Inferior parietal cortex (tissue), 1 donor: ENCODE data around the gene NDST4.

Experiments used
- DNase-seq: peaks from one replicate; pipeline ENCODE4 v3.0.0-alpha.2; 2016; ENCODE audit errors: extremely low spot score

NDST4 gene

DNA sequence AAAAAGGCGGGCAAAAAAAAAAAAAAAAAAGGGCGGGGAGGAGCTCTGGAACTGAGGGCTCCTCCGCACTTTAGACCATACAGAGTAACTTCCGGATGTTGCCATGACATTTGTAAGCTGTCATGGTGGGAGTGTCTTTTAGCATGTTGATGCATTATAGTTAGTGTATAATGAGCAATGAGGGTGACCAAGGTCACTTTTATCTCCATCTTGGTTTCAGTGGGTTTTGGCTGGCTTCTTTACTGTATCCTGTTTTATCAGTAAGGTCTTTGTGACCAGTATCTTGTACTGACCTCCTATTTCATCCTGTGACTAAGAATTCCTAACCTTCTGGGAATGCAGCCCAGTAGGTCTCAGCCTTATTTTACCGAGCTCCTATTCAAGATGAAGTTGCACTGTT, 321.4 kb downstream of the NDST4 start:
- DNase-seq, result no peak

DNA sequence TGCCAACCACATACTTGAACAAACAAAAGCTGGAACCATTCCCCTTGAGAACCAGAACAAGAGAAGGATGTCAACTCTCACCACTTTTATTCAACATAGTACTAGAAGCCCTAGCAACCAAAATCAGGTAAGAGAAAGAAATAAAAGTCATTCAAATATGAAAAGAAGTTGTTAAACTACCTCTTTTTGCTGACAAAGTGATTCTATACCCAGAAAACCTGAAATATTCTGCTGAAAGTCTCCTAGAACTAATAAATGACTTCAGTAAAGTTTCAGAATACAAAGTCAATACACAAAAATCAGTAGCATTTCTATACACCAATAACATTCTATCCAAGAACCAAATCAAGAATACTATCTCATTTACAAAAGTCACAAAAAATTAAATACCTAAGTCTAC, 327.9 kb downstream of the NDST4 start:
- DNase-seq, result no peak

DNA sequence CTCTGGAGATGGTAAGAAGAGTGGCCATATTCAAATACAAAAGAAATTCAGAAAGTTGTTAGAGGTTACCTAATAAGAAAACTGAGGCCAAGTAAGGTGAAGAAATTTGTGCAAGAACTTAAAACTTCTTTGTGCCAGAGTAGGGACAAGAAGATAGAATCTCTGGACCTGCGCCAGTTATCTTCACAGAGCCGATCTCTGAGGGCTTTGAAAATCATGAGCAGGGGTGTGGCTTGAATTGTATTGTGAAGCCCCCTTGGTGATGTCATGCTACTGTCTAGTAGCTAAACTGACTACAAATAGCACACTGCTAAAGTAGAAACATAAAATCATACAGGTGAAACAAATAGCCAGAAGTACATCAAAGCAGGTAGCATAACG, 330.2 kb downstream of the NDST4 start:
- DNase-seq, result no peak

DNA sequence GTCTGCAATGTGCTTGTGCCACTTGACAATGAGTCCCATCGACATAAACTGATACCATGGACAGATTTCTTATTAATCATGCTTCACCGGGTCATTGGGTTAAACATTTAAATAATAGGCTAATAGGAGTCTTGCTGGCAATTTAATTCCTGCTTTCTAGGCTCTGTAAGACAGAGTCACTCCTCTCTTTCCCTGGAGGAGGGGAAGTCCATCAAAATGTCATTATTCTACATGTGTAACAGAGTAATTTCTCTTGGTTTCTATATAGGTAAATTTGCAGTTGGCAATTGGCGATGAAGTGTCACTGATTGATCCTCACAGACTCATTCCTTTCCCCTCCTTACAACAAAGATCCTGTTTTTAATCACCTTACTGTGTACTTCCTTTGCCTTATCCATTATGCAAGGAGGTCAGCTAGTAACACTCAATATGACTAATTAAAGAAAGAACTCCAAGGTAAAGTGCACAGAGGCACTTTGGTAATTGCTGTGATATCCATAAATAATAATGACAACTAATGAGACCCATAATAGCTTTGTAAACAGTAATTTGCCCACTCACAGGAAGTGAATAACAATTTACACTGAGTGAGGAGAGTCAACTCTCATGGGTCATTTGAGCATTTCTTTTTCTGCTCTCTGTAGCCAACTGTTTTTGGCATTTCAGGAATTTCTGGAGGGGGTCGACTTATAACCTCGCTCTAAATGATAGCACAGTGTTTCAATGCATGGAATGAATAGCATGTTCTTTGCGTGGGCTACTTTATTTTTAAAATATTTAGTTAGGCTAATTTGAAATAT, 330.8 kb downstream of the NDST4 start:
- DNase-seq, result no peak

DNA sequence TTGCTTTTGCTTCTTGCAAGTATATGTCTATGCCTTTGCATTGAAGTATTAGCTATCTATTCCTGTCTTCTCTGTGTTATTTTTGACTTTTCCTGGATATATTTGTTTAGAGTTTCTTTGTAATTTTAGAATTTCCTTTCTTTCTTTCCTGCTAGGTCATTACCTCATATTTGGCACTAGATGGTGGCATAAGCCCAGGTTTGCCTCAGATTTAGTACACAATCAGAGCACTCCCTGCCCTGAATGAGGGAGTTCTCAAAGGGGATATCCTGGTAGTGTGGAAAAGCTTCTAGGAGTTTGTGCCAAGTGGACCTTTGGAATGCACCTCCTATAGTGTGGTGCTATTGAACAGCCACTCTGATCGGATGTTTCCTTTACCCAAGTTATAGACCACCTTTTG, 333.2 kb downstream of the NDST4 start:
- no peak for DNase-seq
